Spleen (tissue), 7 donors: ENCODE measurements around the gene SEMA3G.

Source experiments
- CTCF ChIP-seq, 11 experiments: fragments of 200-600 bp in 7 of 11; fragments of 450-650 bp in 4 of 11; sonication (generic) in 4 of 11; IDR thresholded peaks in 8 of 11; conservative IDR thresholded peaks in 3 of 11; 1 replicate in 7 of 11; 2 replicates in 4 of 11; pipeline versions ENCODE4 v1.4.0 to v1.8.0; 2016 to 2021; ENCODE audit warnings: antibody characterized with exemption in 11 of 11, inconsistent platforms in 4 of 11, mild to moderate bottlenecking in 1 of 11
- POLR2A ChIP-seq, 3 donors: fragments of 450-650 bp; IDR thresholded peaks; one replicate each; pipeline ENCODE4 v1.5.1; 2017; ENCODE audit warnings: antibody characterized with exemption in 3 of 3, mild to moderate bottlenecking in 1 of 3
- donor health status: DM: no; HTN: no; CAD: no; lungs with moderate emphysema.
- donor health status: DM: no; HTN: no; CAD: no.
- donor health status: DM: no; HTN: no; CAD: no.

- TF ChIP-seq CTCF (IDR thresholded peaks at IDR 0.05 in 8 of 11, conservative IDR thresholded peaks at IDR 0.05 in 3 of 11) (no peak), POLR2A (IDR thresholded peaks at IDR 0.05) (no peak)
Observed at GRCh38 chr3:52403955-52404354, 40.9 kb downstream of the SEMA3G start.
